ENCODE results near the gene TRIM50.

DNA sequence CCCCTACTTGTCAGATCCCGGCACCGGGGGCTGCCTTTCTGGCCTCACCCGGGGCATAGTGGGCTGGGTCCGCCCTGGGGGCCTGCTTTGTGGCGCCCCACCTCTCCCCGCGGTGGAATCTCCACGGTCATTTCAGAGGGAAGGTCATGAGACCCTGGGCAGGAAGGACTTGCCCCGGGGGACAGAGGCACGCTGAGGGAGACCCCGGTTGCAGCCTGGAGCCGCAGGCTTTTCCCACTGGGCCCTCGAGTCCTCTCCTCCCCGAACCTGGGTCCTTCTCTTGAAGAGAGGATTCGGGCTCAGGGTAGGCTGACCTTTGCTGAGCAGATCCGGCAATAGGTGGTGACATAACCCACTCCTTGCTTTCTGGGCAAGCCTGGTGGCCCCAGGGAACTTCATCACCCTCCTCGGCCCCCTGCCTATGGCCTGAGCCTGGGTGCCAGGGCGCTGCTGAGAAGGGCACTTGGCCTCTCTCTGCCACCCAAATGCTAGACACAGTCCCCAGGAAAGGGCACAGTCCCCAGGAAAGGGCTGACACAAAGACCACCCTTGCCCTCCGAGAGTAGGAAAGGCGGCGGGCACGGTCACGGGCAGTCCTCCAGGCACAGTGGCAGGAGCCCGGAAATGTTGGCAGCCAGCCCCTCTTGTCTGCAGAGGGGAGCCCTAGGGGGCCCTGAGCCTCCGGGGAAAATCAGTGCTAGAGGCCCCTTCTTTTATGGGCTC is 36.3 kb upstream of the TRIM50 start:
- TF ChIP-seq, protein P1, sequence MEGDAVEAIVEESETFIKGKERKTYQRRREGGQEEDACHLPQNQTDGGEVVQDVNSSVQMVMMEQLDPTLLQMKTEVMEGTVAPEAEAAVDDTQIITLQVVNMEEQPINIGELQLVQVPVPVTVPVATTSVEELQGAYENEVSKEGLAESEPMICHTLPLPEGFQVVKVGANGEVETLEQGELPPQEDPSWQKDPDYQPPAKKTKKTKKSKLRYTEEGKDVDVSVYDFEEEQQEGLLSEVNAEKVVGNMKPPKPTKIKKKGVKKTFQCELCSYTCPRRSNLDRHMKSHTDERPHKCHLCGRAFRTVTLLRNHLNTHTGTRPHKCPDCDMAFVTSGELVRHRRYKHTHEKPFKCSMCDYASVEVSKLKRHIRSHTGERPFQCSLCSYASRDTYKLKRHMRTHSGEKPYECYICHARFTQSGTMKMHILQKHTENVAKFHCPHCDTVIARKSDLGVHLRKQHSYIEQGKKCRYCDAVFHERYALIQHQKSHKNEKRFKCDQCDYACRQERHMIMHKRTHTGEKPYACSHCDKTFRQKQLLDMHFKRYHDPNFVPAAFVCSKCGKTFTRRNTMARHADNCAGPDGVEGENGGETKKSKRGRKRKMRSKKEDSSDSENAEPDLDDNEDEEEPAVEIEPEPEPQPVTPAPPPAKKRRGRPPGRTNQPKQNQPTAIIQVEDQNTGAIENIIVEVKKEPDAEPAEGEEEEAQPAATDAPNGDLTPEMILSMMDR (IDR thresholded peaks at IDR 0.05; ENCODE audit: low read depth, low read length, poor library complexity, severe bottlenecking), result no peak
- no peak for TF ChIP-seq EZH2phosphoT487 (IDR thresholded peaks at IDR 0.05; ENCODE audit: borderline replicate concordance, low read length)
